H9 (cell line): ENCODE data around the gene DLD. TPM values are rescaled to one million over a fixed set of nuclear protein-coding genes. Genes with fewer than 3 reads are reported as not detected.

Experiments
- DNase-seq: peaks from one replicate; pipeline ENCODE4 v3.0.0-alpha.2; 2017
- H2AFZ ChIP-seq: one replicate; pipeline ENCODE4 v1.6.1; 2013; ENCODE audit warnings: mild to moderate bottlenecking, low read length, control low read depth, moderate library complexity
- H2AK5ac ChIP-seq: 2 replicates; pipeline ENCODE4 v1.6.1; 2013; ENCODE audit warnings: low read length, control low read depth, mixed read lengths; ENCODE audit not compliant: insufficient read length
- H2BK120ac ChIP-seq: one replicate; pipeline ENCODE4 v1.6.1; 2013; ENCODE audit warnings: low read depth, mild to moderate bottlenecking, low read length, control low read depth, inconsistent platforms; ENCODE audit not compliant: poor library complexity, severe bottlenecking
- H2BK12ac ChIP-seq: 2 replicates; pipeline ENCODE4 v1.6.1; 2013; ENCODE audit warnings: low read length, control low read depth, mixed read lengths, low read depth; ENCODE audit not compliant: insufficient read length
- H2BK15ac ChIP-seq: 2 replicates; pipeline ENCODE4 v1.6.1; 2013; ENCODE audit warnings: low read depth, low read length, control low read depth
- H2BK20ac ChIP-seq: one replicate; pipeline ENCODE4 v1.6.1; 2013; ENCODE audit warnings: low read depth, mild to moderate bottlenecking, low read length, control low read depth, inconsistent platforms; ENCODE audit not compliant: poor library complexity, severe bottlenecking
- H2BK5ac ChIP-seq: 2 replicates; pipeline ENCODE4 v1.6.1; 2013; ENCODE audit warnings: low read length, control low read depth, mixed read lengths; ENCODE audit not compliant: insufficient read length
- H3K14ac ChIP-seq: 2 replicates; pipeline ENCODE4 v1.6.1; 2013; ENCODE audit warnings: low read length, control low read depth; ENCODE audit not compliant: insufficient read depth
- H3K18ac ChIP-seq: 2 replicates; pipeline ENCODE4 v1.6.1; 2013; ENCODE audit warnings: low read depth, mild to moderate bottlenecking, mixed read lengths, low read length, control low read depth; ENCODE audit not compliant: insufficient read length
- H3K23ac ChIP-seq: 2 replicates; pipeline ENCODE4 v1.6.1; 2013; ENCODE audit warnings: low read length, control low read depth, mixed read lengths, low read depth; ENCODE audit not compliant: insufficient read length
- H3K23me2 ChIP-seq: 2 replicates; pipeline ENCODE4 v1.6.1; 2013; ENCODE audit warnings: low read depth, mild to moderate bottlenecking, mixed read lengths, low read length, control low read depth; ENCODE audit not compliant: insufficient read length, poor library complexity, severe bottlenecking
- H3K27ac ChIP-seq: 2 replicates; pipeline ENCODE4 v1.5.1; 2013; ENCODE audit warnings: low read length, control low read depth, mixed read lengths, low read depth; ENCODE audit not compliant: insufficient read length
- H3K27me3 ChIP-seq: 2 replicates; pipeline ENCODE4 v1.6.1; 2013; ENCODE audit warnings: low read length, control low read depth, inconsistent platforms; ENCODE audit not compliant: insufficient read depth
- H3K4ac ChIP-seq: 2 replicates; pipeline ENCODE4 v1.6.1; 2013; ENCODE audit warnings: low read depth, mild to moderate bottlenecking, control low read depth, inconsistent platforms, low read length, moderate library complexity
- H3K4me1 ChIP-seq: 2 replicates; pipeline ENCODE4 v1.6.1; 2013; ENCODE audit warnings: low read length, control low read depth, inconsistent platforms; ENCODE audit not compliant: insufficient read depth
- H3K4me2 ChIP-seq: 2 replicates; pipeline ENCODE4 v1.6.1; 2013; ENCODE audit warnings: low read length, control low read depth, mixed read lengths; ENCODE audit not compliant: insufficient read length, insufficient read depth
- H3K56ac ChIP-seq: 2 replicates; pipeline ENCODE4 v1.6.1; 2013; ENCODE audit warnings: low read depth, mild to moderate bottlenecking, mixed read lengths, low read length, control low read depth; ENCODE audit not compliant: insufficient read length
- H3K79me1 ChIP-seq: 2 replicates; pipeline ENCODE4 v1.6.1; 2013; ENCODE audit warnings: low read depth, mild to moderate bottlenecking, moderate library complexity, low read length, control low read depth, inconsistent platforms; ENCODE audit not compliant: insufficient read depth, poor library complexity, severe bottlenecking
- H3K79me2 ChIP-seq: 2 replicates; pipeline ENCODE4 v1.6.1; 2013; ENCODE audit warnings: low read length, control low read depth, inconsistent platforms; ENCODE audit not compliant: insufficient read depth
- H3K9ac ChIP-seq: 2 replicates; pipeline ENCODE4 v1.6.1; 2013; ENCODE audit warnings: low read length, control low read depth, mixed read lengths; ENCODE audit not compliant: insufficient read length; ENCODE audit errors: extremely low read depth
- H3K9me3 ChIP-seq: one replicate; pipeline ENCODE4 v1.6.1; 2013; ENCODE audit warnings: low read depth, low read length, inconsistent platforms; ENCODE audit not compliant: control insufficient read depth
- H3T11ph ChIP-seq: one replicate; pipeline ENCODE4 v1.6.1; 2013; ENCODE audit warnings: mild to moderate bottlenecking, low read length, control low read depth, inconsistent platforms
- H4K20me1 ChIP-seq: one replicate; pipeline ENCODE4 v1.6.1; 2013; ENCODE audit not compliant: control insufficient read depth, insufficient read length, insufficient read depth
- H4K5ac ChIP-seq: 2 replicates; pipeline ENCODE4 v1.6.1; 2013; ENCODE audit warnings: low read depth, mild to moderate bottlenecking, mixed read lengths, low read length, control low read depth; ENCODE audit not compliant: insufficient read length
- H4K8ac ChIP-seq: replicated peaks from 2 replicates; pipeline ENCODE4 v1.6.1; 2013; ENCODE audit warnings: low read length, control low read depth, mixed read lengths, low read depth; ENCODE audit not compliant: insufficient read length
- H4K91ac ChIP-seq: 2 replicates; pipeline ENCODE4 v1.6.1; 2013; ENCODE audit warnings: low read depth, mild to moderate bottlenecking, moderate library complexity, mixed read lengths, low read length, control low read depth; ENCODE audit not compliant: insufficient read length
- H3K27ac Mint-ChIP-seq, 3 experiments: 2 replicates in 2 of 3; 3 replicates in 1 of 3; pipeline ENCODE4 v1.8.0; 2020 to 2021; ENCODE audit warnings: mixed read lengths in 3 of 3, mild to moderate bottlenecking in 1 of 3, moderate library complexity in 1 of 3
- H3K27me3 Mint-ChIP-seq: 2 replicates; pipeline ENCODE4 v1.8.0; 2021; ENCODE audit warnings: low read depth, mild to moderate bottlenecking, moderate library complexity, mixed read lengths
- H3K36me3 Mint-ChIP-seq, 3 experiments: 2 replicates in 2 of 3; 3 replicates in 1 of 3; pipeline ENCODE4 v1.8.0; 2020 to 2021; ENCODE audit warnings: low read depth in 3 of 3, mixed read lengths in 3 of 3; ENCODE audit not compliant: insufficient read depth in 1 of 3
- H3K4me1 Mint-ChIP-seq, 2 experiments: 2 replicates each; pipeline ENCODE4 v1.8.0; 2020; ENCODE audit warnings: mixed read lengths in 2 of 2
- H3K4me3 Mint-ChIP-seq, 2 experiments: 2 replicates in 1 of 2; 3 replicates in 1 of 2; pipeline ENCODE4 v1.8.0; 2020 to 2021; ENCODE audit warnings: mild to moderate bottlenecking in 2 of 2, mixed read lengths in 2 of 2, moderate library complexity in 1 of 2
- H3K9me3 Mint-ChIP-seq, 2 experiments: 2 replicates in 1 of 2; 3 replicates in 1 of 2; pipeline ENCODE4 v1.8.0; 2020; ENCODE audit warnings: mild to moderate bottlenecking in 2 of 2, mixed read lengths in 2 of 2, moderate library complexity in 1 of 2
- CTCF ChIP-seq: fragments of 200-600 bp; sonication (generic); conservative IDR thresholded peaks from 3 replicates; pipeline ENCODE4 v1.8.0; 2021; ENCODE audit warnings: antibody characterized with exemption, mild to moderate bottlenecking
- total RNA-seq: library from RNA; stranded (reverse); gene quantifications from 2 replicates; pipeline ENCODE4 v1.2.1, GENCODE V29; 2021

The DLD gene
- total RNA-seq, 1 experiment from 2014 or later, result 93.7 TPM

GRCh38 chr7:107846324-107846723 lies 44.7 kb upstream of the DLD start:
- no peaks in the 10 kb centered on the region for H3K9me3 ChIP-seq
- H3K23ac ChIP-seq, result no peak overlapping the region
- no peaks in the 10 kb centered on the region for H3K79me1 ChIP-seq
- H3K4me1 ChIP-seq, result no peaks in the 10 kb centered on the region
- no peak overlapping the region for H3K27ac ChIP-seq
- no peak overlapping the region for H3K4ac ChIP-seq
- H4K91ac ChIP-seq, result no peak overlapping the region
- H3K4me2 ChIP-seq, result no peak overlapping the region
- H2AK5ac ChIP-seq, result no peak overlapping the region
- no peak for DNase-seq
- H2BK120ac ChIP-seq, result no peak overlapping the region
- Mint-ChIP-seq H3K4me1 (peaks cover 3% of the 10 kb centered on the region in 2 experiments; a peak in 2 of 4 replicates), H3K4me3 (no peak overlapping the region), H3K9me3 (peaks cover 15 to 16% of the 10 kb centered on the region in 2 experiments; a peak in 4 of 5 replicates), H3K36me3 (peaks cover 0 to 2% (median 0%) of the 10 kb centered on the region in 3 experiments; a peak in 2 of 7 replicates), H3K27me3 (no peaks in the 10 kb centered on the region), H3K27ac (no peak overlapping the region)
- no peak overlapping the region for H3K9ac ChIP-seq
- H3T11ph ChIP-seq, result no peak overlapping the region
- TF ChIP-seq CTCF, result no peak
- H3K56ac ChIP-seq, result no peak overlapping the region
- no peak overlapping the region for H3K18ac ChIP-seq
- no peak overlapping the region for H4K5ac ChIP-seq
- H3K23me2 ChIP-seq, result no peaks in the 10 kb centered on the region
- no peak overlapping the region for H2BK15ac ChIP-seq
- H4K20me1 ChIP-seq, result no peaks in the 10 kb centered on the region
- no peaks in the 10 kb centered on the region for H3K27me3 ChIP-seq
- no peak overlapping the region for H2AFZ ChIP-seq
- no peak overlapping the region for H2BK20ac ChIP-seq
- H4K8ac ChIP-seq, result no peak overlapping the region
- no peaks in the 10 kb centered on the region for H3K79me2 ChIP-seq
- no peak overlapping the region for H3K14ac ChIP-seq
- no peak overlapping the region for H2BK5ac ChIP-seq
- no peak overlapping the region for H2BK12ac ChIP-seq
